ENCODE data around the gene NUP62. TPM values are rescaled to one million over a fixed set of nuclear protein-coding genes. Genes with fewer than 3 reads are reported as not detected.
"Not testable (repeated sequence)": the region's sequence is repeated elsewhere in the genome, so short reads cannot be mapped to it uniquely, and the experiment has no call there.

Gene NUP62, protein sequence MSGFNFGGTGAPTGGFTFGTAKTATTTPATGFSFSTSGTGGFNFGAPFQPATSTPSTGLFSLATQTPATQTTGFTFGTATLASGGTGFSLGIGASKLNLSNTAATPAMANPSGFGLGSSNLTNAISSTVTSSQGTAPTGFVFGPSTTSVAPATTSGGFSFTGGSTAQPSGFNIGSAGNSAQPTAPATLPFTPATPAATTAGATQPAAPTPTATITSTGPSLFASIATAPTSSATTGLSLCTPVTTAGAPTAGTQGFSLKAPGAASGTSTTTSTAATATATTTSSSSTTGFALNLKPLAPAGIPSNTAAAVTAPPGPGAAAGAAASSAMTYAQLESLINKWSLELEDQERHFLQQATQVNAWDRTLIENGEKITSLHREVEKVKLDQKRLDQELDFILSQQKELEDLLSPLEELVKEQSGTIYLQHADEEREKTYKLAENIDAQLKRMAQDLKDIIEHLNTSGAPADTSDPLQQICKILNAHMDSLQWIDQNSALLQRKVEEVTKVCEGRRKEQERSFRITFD
- 100 to 1,000 TPM; 164 to 179 TPM for total RNA-seq

DNA sequence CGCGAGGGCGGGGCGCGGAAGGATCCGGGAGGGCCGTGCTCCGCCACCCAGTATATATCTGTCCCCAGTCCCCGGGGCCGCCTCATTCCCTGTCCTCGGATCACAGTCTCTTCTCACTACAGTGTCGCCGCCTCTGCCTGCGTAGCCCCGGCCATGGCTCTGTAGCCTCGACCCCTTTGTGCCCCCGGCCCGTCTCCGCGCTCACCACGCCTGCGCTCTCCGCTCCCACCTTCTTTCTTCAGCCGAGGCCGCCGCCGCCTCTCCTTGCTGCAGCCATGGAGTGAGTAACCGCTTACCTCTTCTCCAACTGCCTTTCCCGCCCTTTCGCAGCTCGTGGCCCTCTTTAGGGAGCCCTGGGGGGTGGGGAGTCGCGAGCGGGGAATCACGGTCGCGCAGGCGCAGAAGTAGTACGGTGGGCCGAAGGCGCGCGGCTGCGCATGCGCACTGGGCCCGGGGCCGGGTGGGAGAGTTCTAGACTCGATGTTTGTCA, at the start of gene NUP62, which contains the start of gene ATF5:
NUP62 (minus strand) TSS at position 384 of the 490 bp plus-strand sequence. CDS start 19,697 bp downstream, outside the sequence.
ATF5 (plus strand) TSS at position 85 of the 490 bp plus-strand sequence. CDS start 1,646 bp downstream, outside the sequence.
- peaks cover 5% of the 10 kb centered on the region for H3K9me3 Mint-ChIP-seq
- peak within 1 kb of the TSS; percentile 97 for H3K4me3 Mint-ChIP-seq
- DNase-seq: peak; percentile 91
- peaks cover 10% of the 10 kb centered on the region for H3K27me3 Mint-ChIP-seq
- peaks cover 63% of the 10 kb centered on the region for H3K36me3 Mint-ChIP-seq
- peaks cover 43% of the 10 kb centered on the region for H3K4me1 Mint-ChIP-seq
- H3K27ac Mint-ChIP-seq: peak within 1 kb of the TSS; percentile 99

DNA sequence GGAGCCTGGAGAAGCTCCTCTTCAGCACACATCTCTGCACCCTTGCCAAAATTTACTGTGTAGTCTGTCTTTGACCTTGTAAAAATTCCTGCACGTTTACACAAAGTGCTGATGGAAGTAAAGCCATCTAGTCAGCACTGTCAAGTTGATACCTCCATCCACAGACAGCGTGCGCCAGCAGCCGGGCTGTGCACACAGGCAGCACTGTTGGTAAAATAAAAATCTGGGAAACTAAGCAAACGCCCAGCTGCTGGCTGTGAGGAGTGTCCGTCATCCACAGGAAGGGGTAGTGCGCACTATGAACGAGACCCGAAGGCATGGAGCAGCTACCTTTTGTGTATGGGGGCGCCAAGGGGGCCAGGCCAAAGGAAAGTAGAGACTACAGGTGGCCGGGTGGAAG, 49.0 kb upstream of the NUP62 start:
- H3K27ac Mint-ChIP-seq: no peak overlapping the region
- no peaks in the 10 kb centered on the region for H3K9me3 Mint-ChIP-seq
- H3K4me3 Mint-ChIP-seq: no peak overlapping the region
- DNase-seq: no peak
- no peaks in the 10 kb centered on the region for H3K27me3 Mint-ChIP-seq
- H3K36me3 Mint-ChIP-seq: peaks cover 3% of the 10 kb centered on the region
- H3K4me1 Mint-ChIP-seq: no peaks in the 10 kb centered on the region

DNA sequence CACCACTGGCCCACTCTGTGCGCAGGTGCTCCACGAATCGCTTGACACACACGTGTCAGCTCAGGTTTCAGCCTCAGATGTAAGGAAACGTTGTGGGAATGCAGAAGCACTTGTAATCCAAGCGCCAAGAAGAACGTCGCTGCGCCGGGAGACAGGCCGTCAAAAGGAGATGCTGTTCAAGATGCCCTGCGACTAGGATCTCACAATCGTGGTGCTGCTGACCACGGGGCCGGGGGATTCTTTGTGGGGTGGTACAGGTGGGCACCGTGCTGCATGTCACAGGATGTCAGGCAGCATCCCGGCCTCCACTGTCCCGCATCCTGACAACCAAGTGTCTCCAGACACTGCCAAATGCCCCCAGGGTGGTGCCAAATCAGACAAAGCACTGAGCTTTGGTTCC, 48.6 kb upstream of the NUP62 start:
- no peak for DNase-seq
- Mint-ChIP-seq H3K36me3 (peaks cover 3% of the 10 kb centered on the region), H3K9me3 (no peaks in the 10 kb centered on the region), H3K4me3 (no peak overlapping the region), H3K27ac (no peak overlapping the region), H3K4me1 (no peaks in the 10 kb centered on the region), H3K27me3 (no peaks in the 10 kb centered on the region)

DNA sequence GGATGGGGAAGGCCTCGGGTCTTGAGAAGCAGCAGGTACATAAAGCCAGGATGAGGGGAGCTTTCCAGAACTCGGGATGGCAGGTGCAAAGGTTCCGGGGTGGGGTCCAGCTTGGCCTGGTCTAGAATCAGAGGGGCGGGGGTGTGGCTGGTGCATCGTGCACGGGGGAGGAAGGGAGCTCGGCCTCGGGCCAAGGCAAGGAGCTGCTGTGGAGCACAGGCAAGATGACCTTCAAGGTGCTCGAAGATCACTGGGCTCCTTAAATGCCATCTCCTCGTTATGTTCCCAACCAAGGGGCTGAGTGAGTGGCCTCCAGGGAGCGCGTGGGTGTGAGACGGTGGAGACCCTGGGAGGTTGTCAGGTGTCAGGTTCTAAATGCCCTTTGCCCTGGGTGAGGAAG, 47.8 kb upstream of the NUP62 start:
- no peak for DNase-seq
- H3K4me1 Mint-ChIP-seq: no peaks in the 10 kb centered on the region
- H3K36me3 Mint-ChIP-seq: peaks cover 3% of the 10 kb centered on the region
- H3K27ac Mint-ChIP-seq: no peak overlapping the region
- no peaks in the 10 kb centered on the region for H3K9me3 Mint-ChIP-seq
- no peak overlapping the region for H3K4me3 Mint-ChIP-seq
- no peaks in the 10 kb centered on the region for H3K27me3 Mint-ChIP-seq

DNA sequence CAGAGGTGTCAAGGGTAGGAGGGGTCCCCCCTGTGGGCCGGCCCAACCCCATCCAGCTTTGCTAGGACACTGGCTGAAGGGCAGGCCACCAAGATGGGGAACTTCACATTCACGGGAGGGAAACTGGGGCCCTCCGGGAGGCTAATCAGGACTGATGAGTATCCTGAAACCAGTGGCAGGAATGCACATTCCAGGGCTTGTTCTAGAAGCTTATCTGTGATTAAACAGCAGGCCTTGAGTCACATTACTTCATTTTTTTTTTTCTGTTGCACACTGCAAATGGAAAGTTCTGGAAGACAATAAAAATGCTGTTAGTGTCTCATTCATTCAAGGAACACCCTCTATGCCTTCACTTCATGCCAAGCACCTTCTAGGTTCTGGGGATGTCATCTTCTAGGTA, 47.2 kb upstream of the NUP62 start:
- Mint-ChIP-seq H3K9me3 (no peaks in the 10 kb centered on the region), H3K27ac (no peak overlapping the region), H3K27me3 (no peaks in the 10 kb centered on the region), H3K36me3 (peaks cover 3% of the 10 kb centered on the region), H3K4me1 (no peaks in the 10 kb centered on the region), H3K4me3 (no peak overlapping the region)
- DNase-seq: no peak

DNA sequence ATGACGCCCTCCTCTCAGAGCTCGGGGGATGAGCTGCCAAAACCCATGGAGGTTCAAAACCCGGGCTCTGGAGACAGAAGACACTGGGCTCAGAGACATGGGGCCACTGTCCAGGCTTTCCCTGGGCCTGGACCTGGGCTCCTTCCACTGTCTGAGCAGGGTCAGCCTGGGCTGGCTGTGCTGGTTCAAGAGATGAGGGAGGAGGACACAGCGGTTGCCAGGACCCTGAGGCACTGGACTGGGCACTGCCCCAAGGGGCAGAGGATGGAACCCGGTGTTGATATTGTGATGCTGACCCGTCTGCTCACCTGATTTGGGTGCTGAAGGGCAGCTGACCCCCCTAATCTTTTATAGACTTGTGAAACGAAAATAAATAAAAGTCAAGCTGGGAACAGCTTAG, 45.7 kb upstream of the NUP62 start:
- no peak for DNase-seq
- Mint-ChIP-seq H3K4me1 (no peaks in the 10 kb centered on the region), H3K27me3 (no peaks in the 10 kb centered on the region), H3K27ac (no peak overlapping the region), H3K36me3 (peaks cover 3% of the 10 kb centered on the region), H3K4me3 (no peak overlapping the region), H3K9me3 (no peaks in the 10 kb centered on the region)

DNA sequence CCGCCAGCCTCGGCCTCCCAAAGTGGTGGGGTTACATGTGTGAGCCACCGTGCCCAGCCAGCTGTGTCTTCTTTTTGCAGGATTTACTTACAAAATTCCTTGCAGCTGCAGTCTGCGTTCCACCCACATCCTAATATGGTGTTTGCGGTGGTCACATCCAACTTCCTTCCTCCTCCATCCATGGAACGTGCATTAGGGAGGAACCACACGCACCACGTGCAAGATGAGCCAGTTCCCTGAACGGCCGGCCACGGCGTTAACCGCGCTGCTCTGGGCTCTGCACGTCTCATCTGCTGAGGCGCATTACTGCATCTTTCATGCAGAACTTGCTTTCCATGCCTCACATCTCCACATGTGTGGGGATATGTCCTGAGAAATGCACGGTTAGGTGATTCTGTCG, 44.7 kb upstream of the NUP62 start:
- no peaks in the 10 kb centered on the region for H3K4me1 Mint-ChIP-seq
- no peak overlapping the region for H3K27ac Mint-ChIP-seq
- peaks cover 3% of the 10 kb centered on the region for H3K36me3 Mint-ChIP-seq
- DNase-seq: no peak
- no peaks in the 10 kb centered on the region for H3K9me3 Mint-ChIP-seq
- H3K4me3 Mint-ChIP-seq: no peak overlapping the region
- H3K27me3 Mint-ChIP-seq: peaks cover 4% of the 10 kb centered on the region

DNA sequence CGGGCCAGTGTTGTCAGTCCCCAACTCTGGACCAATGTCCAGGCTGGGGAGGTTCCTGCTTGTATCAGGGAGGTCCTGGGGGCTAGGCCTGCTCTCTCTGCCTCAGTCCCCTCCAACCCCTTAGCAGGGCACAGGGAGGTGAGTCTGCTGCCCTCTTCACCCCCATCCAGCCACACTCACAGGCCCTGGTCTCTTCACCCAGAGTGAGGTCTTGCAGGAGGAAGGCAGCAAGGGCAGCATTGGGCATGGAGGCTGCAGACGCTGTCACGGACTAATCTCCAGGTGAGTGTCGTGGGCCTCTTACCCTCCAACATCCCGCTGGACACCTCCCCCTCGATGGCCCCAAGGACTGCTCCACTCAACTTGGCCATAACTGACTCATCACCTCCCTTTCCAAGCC, 43.5 kb upstream of the NUP62 start:
- Mint-ChIP-seq H3K27ac (no peak overlapping the region), H3K36me3 (peaks cover 3% of the 10 kb centered on the region), H3K9me3 (no peaks in the 10 kb centered on the region), H3K27me3 (peaks cover 10% of the 10 kb centered on the region), H3K4me1 (no peaks in the 10 kb centered on the region), H3K4me3 (no peak overlapping the region)
- DNase-seq: no peak

DNA sequence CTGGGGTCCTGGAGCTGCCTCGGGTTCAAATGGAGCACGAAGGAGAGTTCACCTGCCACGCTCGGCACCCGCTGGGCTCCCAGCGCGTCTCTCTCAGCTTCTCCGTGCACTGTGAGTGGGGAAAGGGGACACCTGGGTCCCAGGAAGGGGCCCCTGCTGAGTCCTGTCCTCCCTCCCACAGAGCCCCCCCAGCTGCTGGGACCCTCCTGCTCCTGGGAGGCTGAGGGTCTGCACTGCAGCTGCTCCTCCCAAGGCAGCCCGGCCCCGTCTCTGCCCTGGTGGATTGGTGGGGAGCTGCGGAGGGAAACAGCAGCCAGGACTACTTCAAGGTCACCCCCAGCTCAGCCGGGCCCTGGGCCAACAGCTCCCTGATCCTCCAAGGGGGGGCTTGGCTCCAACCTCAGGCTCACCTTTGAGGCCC, 42.7 kb upstream of the NUP62 start:
- DNase-seq: no peak
- Mint-ChIP-seq H3K27me3 (peaks cover 10% of the 10 kb centered on the region), H3K4me1 (no peaks in the 10 kb centered on the region), H3K36me3 (peaks cover 3% of the 10 kb centered on the region), H3K9me3 (no peaks in the 10 kb centered on the region), H3K4me3 (no peak overlapping the region), H3K27ac (no peak overlapping the region)

DNA sequence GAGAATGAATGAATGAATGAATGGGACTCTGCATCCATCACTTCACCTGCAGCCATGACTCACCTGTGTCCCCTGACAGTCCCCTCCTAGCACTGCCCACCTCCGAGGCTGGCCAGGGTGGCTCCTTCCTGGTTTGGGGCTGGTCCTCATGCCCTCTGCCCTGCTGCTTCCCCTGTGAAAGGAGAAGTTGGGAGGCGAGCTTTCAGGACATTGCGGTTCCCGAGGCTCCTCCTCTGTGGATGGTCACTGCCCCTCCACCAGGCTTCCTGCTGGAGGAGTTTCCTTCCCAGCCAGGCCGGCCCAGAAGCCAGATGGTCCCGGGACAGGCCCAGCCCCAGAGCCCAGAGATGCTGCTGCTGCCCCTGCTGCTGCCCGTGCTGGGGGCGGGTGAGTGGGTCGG, 40.1 kb upstream of the NUP62 start:
- not testable (repeated sequence) for H3K4me1 Mint-ChIP-seq, H3K27ac Mint-ChIP-seq, H3K9me3 Mint-ChIP-seq, H3K4me3 Mint-ChIP-seq, DNase-seq, H3K36me3 Mint-ChIP-seq
- H3K27me3 Mint-ChIP-seq: peaks cover 25% of the 10 kb centered on the region

DNA sequence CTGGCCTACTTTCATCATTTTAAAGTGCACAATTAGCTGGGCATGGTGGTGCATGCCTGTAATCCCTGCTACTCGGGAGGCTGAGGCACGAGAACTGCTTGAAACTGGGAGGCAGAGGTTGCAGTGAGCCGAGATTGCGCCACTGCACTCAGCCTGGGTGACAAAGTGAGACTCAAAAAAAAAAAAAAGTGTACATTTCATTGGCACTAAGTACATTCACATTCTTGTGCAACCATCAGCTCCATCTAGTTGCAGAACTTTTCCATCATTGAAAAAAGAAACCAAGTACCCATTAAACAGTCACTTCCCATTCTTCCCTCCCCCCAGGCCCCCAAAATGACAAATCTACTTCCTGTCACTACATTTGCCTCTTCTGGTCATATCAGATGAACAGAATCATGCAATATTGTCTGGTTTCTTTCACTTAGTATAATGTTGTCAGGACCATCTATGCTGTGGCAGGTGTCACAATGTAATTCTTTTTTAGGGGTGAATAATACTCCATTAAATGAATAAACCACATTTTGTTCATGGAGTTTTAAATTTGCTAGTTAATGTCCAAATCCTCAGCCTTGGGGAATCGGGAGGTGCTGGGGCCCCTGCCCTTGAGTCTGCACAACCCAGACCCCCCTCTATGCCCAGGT, 39.1 kb upstream of the NUP62 start:
- Mint-ChIP-seq H3K4me3 (no peak overlapping the region), H3K27ac (no peak overlapping the region), H3K27me3 (peaks cover 31% of the 10 kb centered on the region), H3K9me3 (no peaks in the 10 kb centered on the region), H3K4me1 (no peaks in the 10 kb centered on the region), H3K36me3 (no peaks in the 10 kb centered on the region)
- DNase-seq: no peak

DNA sequence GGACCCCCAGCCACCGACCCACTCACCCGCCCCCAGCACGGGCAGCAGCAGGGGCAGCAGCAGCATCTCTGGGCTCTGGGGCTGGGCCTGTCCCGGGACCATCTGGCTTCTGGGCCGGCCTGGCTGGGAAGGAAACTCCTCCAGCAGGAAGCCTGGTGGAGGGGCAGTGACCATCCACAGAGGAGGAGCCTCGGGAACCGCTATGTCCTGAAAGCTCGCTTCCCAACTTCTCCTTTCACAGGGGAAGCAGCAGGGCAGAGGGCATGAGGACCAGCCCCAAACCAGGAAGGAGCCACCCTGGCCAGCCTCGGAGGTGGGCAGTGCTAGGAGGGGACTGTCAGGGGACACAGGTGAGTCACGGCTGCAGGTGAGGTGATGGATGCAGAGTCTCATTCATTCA, 31.7 kb upstream of the NUP62 start, which contains the start of gene SIGLEC11:
SIGLEC11 (minus strand) TSS at position 193 of the 400 bp plus-strand sequence; CDS start at position 102, 91 bp downstream.
- H3K27me3 Mint-ChIP-seq: peaks cover 26% of the 10 kb centered on the region
- H3K9me3 Mint-ChIP-seq, H3K4me3 Mint-ChIP-seq, H3K36me3 Mint-ChIP-seq, H3K4me1 Mint-ChIP-seq, H3K27ac Mint-ChIP-seq, DNase-seq: not testable (repeated sequence)

DNA sequence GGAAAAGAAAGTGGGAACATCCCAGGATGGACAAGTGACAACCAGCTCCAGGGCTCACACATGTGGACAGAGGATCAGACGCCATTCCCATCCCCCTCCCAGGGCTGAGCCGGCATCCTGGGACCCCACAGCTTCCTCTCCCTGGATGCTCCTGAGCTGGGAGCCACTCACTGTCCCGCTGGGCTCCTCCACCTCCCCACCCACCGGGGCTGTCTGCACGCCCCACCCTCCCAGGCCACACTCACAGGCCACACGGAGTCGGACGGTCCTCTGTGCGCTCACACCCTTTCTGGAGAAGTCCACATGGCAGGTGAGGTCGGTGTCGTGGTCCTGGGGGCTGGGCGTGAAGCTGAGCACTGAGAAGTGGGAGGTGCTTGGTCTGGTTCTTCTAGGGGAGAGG, 30.6 kb upstream of the NUP62 start:
- H3K9me3 Mint-ChIP-seq, DNase-seq, H3K4me1 Mint-ChIP-seq, H3K27ac Mint-ChIP-seq, H3K4me3 Mint-ChIP-seq, H3K36me3 Mint-ChIP-seq: not testable (repeated sequence)
- H3K27me3 Mint-ChIP-seq: peaks cover 21% of the 10 kb centered on the region

DNA sequence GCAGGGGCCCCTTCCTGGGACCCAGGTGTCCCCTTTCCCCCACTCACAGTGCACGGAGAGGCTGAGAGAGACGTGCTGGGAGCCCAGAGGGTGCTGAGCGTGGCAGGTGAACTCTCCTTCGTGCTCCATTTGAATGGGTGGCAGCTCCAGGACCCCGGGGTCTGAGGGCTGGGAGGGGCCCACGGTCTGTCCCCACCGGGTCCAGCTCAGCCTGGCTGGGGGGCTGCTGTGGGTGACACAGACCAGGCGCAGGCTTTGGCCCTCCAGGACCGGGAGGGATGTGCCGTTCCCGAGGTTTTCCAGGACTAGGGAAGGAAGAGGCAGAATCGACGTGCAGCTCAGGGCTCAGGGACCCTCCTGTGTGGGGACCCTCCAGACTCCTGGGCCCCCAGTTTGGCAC, 29.3 kb upstream of the NUP62 start:
- H3K36me3 Mint-ChIP-seq, DNase-seq, H3K9me3 Mint-ChIP-seq, H3K4me3 Mint-ChIP-seq, H3K4me1 Mint-ChIP-seq, H3K27ac Mint-ChIP-seq: not testable (repeated sequence)
- H3K27me3 Mint-ChIP-seq: peaks cover 21% of the 10 kb centered on the region

DNA sequence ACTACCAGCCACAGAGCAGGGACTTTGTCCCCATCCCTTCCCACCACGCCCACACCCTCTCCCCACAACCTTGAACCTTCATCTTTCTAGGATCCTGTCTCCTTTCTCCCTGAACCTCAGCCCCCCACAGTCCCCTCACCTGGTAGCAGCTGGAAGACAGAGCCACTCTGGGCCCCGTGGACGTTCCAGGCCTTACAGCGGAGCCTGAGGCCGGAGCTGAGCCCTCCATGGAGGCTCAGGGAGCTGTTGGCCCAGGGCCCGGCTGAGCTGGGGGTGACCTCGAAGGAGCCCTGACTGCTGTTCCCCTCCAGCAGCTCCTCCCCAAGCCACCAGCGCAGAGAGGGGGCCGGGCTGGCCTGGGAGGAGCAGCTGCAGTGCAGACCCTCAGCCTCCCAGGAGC, 28.8 kb upstream of the NUP62 start:
- peaks cover 10% of the 10 kb centered on the region for H3K4me1 Mint-ChIP-seq

More for the DNA sequence above, 28.8 kb upstream of the NUP62 start:
- peaks cover 17% of the 10 kb centered on the region for H3K27me3 Mint-ChIP-seq
- not testable (repeated sequence) for DNase-seq, H3K4me3 Mint-ChIP-seq, H3K36me3 Mint-ChIP-seq, H3K27ac Mint-ChIP-seq, H3K9me3 Mint-ChIP-seq
